HL-60 (cell line): ENCODE results near the gene PLA2G3.
"Not testable (repeated sequence)": the region's sequence is repeated elsewhere in the genome, so short reads cannot be mapped to it uniquely, and the experiment has no call there.

Experiments
- CTCF ChIP-seq: IDR thresholded peaks from one replicate; pipeline ENCODE4 v1.5.1; 2011; ENCODE audit warnings: low read length, control low read depth, inconsistent platforms; ENCODE audit not compliant: insufficient read depth
- POLR2AphosphoS5 ChIP-seq: IDR thresholded peaks from 2 replicates; pipeline ENCODE4 v1.6.1; 2012; ENCODE audit warnings: low read depth

GRCh38 chr22:31112547-31113091 lies 27.7 kb downstream of the PLA2G3 start:
- not testable (repeated sequence) for TF ChIP-seq POLR2AphosphoS5, CTCF
